Vagina (tissue), 2 donors: ENCODE data around the gene SDCCAG8. TPM values are rescaled to one million over a fixed set of nuclear protein-coding genes. Genes with fewer than 3 reads are reported as not detected.

Experiments
- DNase-seq, 2 donors: peaks; one replicate each; pipeline ENCODE4 v3.0.0-alpha.2; 2017; ENCODE audit errors: extremely low spot score in 2 of 2
- H3K27ac ChIP-seq: fragments of 200-600 bp; sonication (generic); one replicate; pipeline ENCODE4 v1.5.1; 2019
- H3K27me3 ChIP-seq: fragments of 200-600 bp; sonication (generic); one replicate; pipeline ENCODE4 v1.5.1; 2019
- H3K36me3 ChIP-seq, 2 donors: fragments of 200-600 bp; sonication (generic); one replicate each; pipeline ENCODE4 v1.5.1; 2017 to 2019
- H3K4me1 ChIP-seq: fragments of 200-600 bp; sonication (generic); one replicate; pipeline ENCODE4 v1.5.1; 2019
- H3K4me3 ChIP-seq, 2 donors: fragments of 200-600 bp; sonication (generic); 1 replicate in 1 of 2; 2 replicates in 1 of 2; pipeline ENCODE4 v1.5.1; 2016 to 2019
- H3K9me3 ChIP-seq: fragments of 200-600 bp; sonication (generic); one replicate; pipeline ENCODE4 v1.5.1; 2019
- CTCF ChIP-seq, 3 experiments: fragments of 450-650 bp in 2 of 3; fragments of 200-600 bp in 1 of 3; sonication (generic) in 1 of 3; IDR thresholded peaks; one replicate each; pipeline ENCODE4 v1.5.1; 2017 to 2019; ENCODE audit warnings: antibody characterized with exemption in 3 of 3, mild to moderate bottlenecking in 2 of 3, moderate library complexity in 2 of 3
- POLR2A ChIP-seq, 2 donors: fragments of 450-650 bp; IDR thresholded peaks; one replicate each; pipeline ENCODE4 v1.6.1; 2017; ENCODE audit warnings: antibody characterized with exemption in 2 of 2, mild to moderate bottlenecking in 2 of 2, moderate library complexity in 2 of 2
- POLR2AphosphoS5 ChIP-seq, 2 donors: sonication (generic); formaldehyde crosslinking; IDR thresholded peaks; one replicate each; pipeline ENCODE4 v1.9.0; 2017; ENCODE audit warnings: antibody characterized with exemption in 2 of 2, mild to moderate bottlenecking in 2 of 2, low read depth in 1 of 2; ENCODE audit not compliant: insufficient read depth in 1 of 2
- intact Hi-C: fragments of 100-400 bp; cut with DNase I; formaldehyde crosslinking; loops from one replicate; pipeline ENCODE4 v1.15.1; 2023
- total RNA-seq: library from RNA; depleted of rRNA; stranded (reverse); fragments of >200 nt; gene quantifications from one replicate; pipeline ENCODE4 v1.2.3, GENCODE V29; 2016

Gene SDCCAG8
- total RNA-seq, 1 donor from 2014 or later = 31.2 TPM

GRCh38 chr1:243440406-243440805, 184.6 kb downstream of the SDCCAG8 start:
- no peak for TF ChIP-seq POLR2A (IDR thresholded peaks at IDR 0.05)
- TF ChIP-seq POLR2AphosphoS5 (IDR thresholded peaks at IDR 0.05; ENCODE audit: insufficient read depth in 1 of 2, low read depth in 1 of 2) = no peak
- TF ChIP-seq CTCF (IDR thresholded peaks at IDR 0.05) = no peak
- H3K9me3 ChIP-seq = no peaks in the 10 kb centered on the region
- no peaks in the 10 kb centered on the region for H3K27me3 ChIP-seq
- H3K27ac ChIP-seq = no peak overlapping the region
- H3K4me1 ChIP-seq = no peaks in the 10 kb centered on the region
- no peaks in the 10 kb centered on the region for H3K36me3 ChIP-seq
- intact Hi-C loops = no loop called here
- no peak for DNase-seq
- no peak overlapping the region for H3K4me3 ChIP-seq

- intact Hi-C loops = no loop called here
- no peak overlapping the region for H3K4me3 ChIP-seq
- TF ChIP-seq POLR2AphosphoS5 (IDR thresholded peaks at IDR 0.05; ENCODE audit: insufficient read depth in 1 of 2, low read depth in 1 of 2) (no peak), CTCF (IDR thresholded peaks at IDR 0.05) (no peak), POLR2A (IDR thresholded peaks at IDR 0.05) (no peak)
- H3K36me3 ChIP-seq = no peaks in the 10 kb centered on the region
- no peaks in the 10 kb centered on the region for H3K27me3 ChIP-seq
- H3K27ac ChIP-seq = no peak overlapping the region
- no peak for DNase-seq
- no peaks in the 10 kb centered on the region for H3K4me1 ChIP-seq
- H3K9me3 ChIP-seq = no peaks in the 10 kb centered on the region
These were observed 185.8 kb downstream of the SDCCAG8 start for GRCh38 chr1:243441601-243442000.

GRCh38 chr1:243443557-243443956, 187.7 kb downstream of the SDCCAG8 start:
- H3K4me1 ChIP-seq = peaks cover 16% of the 10 kb centered on the region
- no peaks in the 10 kb centered on the region for H3K27me3 ChIP-seq
- no peak overlapping the region for H3K27ac ChIP-seq
- no peak for DNase-seq
- no peaks in the 10 kb centered on the region for H3K36me3 ChIP-seq
- H3K4me3 ChIP-seq = no peak overlapping the region
- no peaks in the 10 kb centered on the region for H3K9me3 ChIP-seq
- no peak for TF ChIP-seq CTCF (IDR thresholded peaks at IDR 0.05)
- intact Hi-C loops = no loop called here

GRCh38 chr1:243447347-243447746, 191.5 kb downstream of the SDCCAG8 start:
- no peak for TF ChIP-seq POLR2AphosphoS5 (IDR thresholded peaks at IDR 0.05; ENCODE audit: insufficient read depth in 1 of 2, low read depth in 1 of 2)
- TF ChIP-seq POLR2A (IDR thresholded peaks at IDR 0.05) = no peak
- TF ChIP-seq CTCF (IDR thresholded peaks at IDR 0.05) = no peak
- H3K36me3 ChIP-seq = no peaks in the 10 kb centered on the region
- H3K4me1 ChIP-seq = peaks cover 18% of the 10 kb centered on the region
- no peak overlapping the region for H3K27ac ChIP-seq
- intact Hi-C loops = no loop called here
- H3K4me3 ChIP-seq = no peak overlapping the region
- H3K9me3 ChIP-seq = no peaks in the 10 kb centered on the region
- DNase-seq = no peak
- no peaks in the 10 kb centered on the region for H3K27me3 ChIP-seq

GRCh38 chr1:243447844-243448243, 192.0 kb downstream of the SDCCAG8 start:
- no peaks in the 10 kb centered on the region for H3K9me3 ChIP-seq
- no peak overlapping the region for H3K4me3 ChIP-seq
- intact Hi-C loops = no loop called here
- no peak for DNase-seq
- peaks cover 18% of the 10 kb centered on the region for H3K4me1 ChIP-seq
- no peaks in the 10 kb centered on the region for H3K36me3 ChIP-seq
- no peak for TF ChIP-seq CTCF (IDR thresholded peaks at IDR 0.05)
- TF ChIP-seq POLR2A (IDR thresholded peaks at IDR 0.05) = no peak
- TF ChIP-seq POLR2AphosphoS5 (IDR thresholded peaks at IDR 0.05; ENCODE audit: insufficient read depth in 1 of 2, low read depth in 1 of 2) = no peak
- no peaks in the 10 kb centered on the region for H3K27me3 ChIP-seq
- H3K27ac ChIP-seq = no peak overlapping the region
